ENCODE data around the gene PTPN5. TPM values are rescaled to one million over a fixed set of nuclear protein-coding genes. Genes with fewer than 3 reads are reported as not detected.

PTPN5 gene
- total RNA-seq, 1 experiment from 2014 or later: 1.4 TPM

- H3K18ac ChIP-seq (ENCODE audit: insufficient read length, low read depth, low read length): no peak overlapping the region
- Mint-ChIP-seq H3K4me3 (no peak overlapping the region), H3K4me1 (peaks cover 16 to 20% of the 10 kb centered on the region in 2 experiments), H3K36me3 (ENCODE audit: insufficient read depth in 1 of 3, low read depth in 3 of 3) (no peaks in the 10 kb centered on the region), H3K27me3 (ENCODE audit: low read depth) (peaks cover 46% of the 10 kb centered on the region), H3K9me3 (no peaks in the 10 kb centered on the region), H3K27ac (no peak overlapping the region)
- H3K27ac ChIP-seq (ENCODE audit: insufficient read length, low read depth, low read length): no peak overlapping the region
- no peak overlapping the region for H3K56ac ChIP-seq (ENCODE audit: insufficient read length, low read depth, low read length)
- H3K27me3 ChIP-seq (ENCODE audit: insufficient read depth, low read length): no peaks in the 10 kb centered on the region; the same call in 1 of the 2 replicates
- no peak for TF ChIP-seq CTCF (conservative IDR thresholded peaks at IDR 0.05)
- H4K5ac ChIP-seq (ENCODE audit: insufficient read length, low read depth, low read length): no peak overlapping the region
- no peak overlapping the region for H3T11ph ChIP-seq (ENCODE audit: low read length)
- no peak overlapping the region for H2BK12ac ChIP-seq (ENCODE audit: insufficient read length, low read depth, low read length)
- no peak overlapping the region for H3K4ac ChIP-seq (ENCODE audit: low read depth, low read length)
- no peak overlapping the region for H3K9ac ChIP-seq (ENCODE audit: extremely low read depth, insufficient read length, low read length)
- H3K4me2 ChIP-seq (ENCODE audit: insufficient read depth, insufficient read length, low read length): no peak overlapping the region
- no CpG with 5 or more reads among the region's 2 CpGs for WGBS (ENCODE audit: extremely low coverage, insufficient read length, low lambda C conversion rate)
- no peak overlapping the region for H2BK15ac ChIP-seq (ENCODE audit: low read depth, low read length)
- no peaks in the 10 kb centered on the region for H3K79me1 ChIP-seq (ENCODE audit: insufficient read depth, low read depth, low read length, poor library complexity, severe bottlenecking)
- H2BK5ac ChIP-seq (ENCODE audit: insufficient read length, low read length): no peak overlapping the region
- H3K23ac ChIP-seq (ENCODE audit: insufficient read length, low read depth, low read length): no peak overlapping the region
- peaks cover 2% of the 10 kb centered on the region for H3K23me2 ChIP-seq (ENCODE audit: insufficient read length, low read depth, low read length, poor library complexity, severe bottlenecking)
- no peak overlapping the region for H2BK120ac ChIP-seq (ENCODE audit: low read depth, low read length, poor library complexity, severe bottlenecking)
- no peaks in the 10 kb centered on the region for H4K20me1 ChIP-seq (ENCODE audit: control insufficient read depth, insufficient read depth, insufficient read length)
- no peak for DNase-seq
- no peaks in the 10 kb centered on the region for H3K9me3 ChIP-seq (ENCODE audit: control insufficient read depth, low read depth, low read length)
- H3K79me2 ChIP-seq (ENCODE audit: insufficient read depth, low read length): no peaks in the 10 kb centered on the region
- H2AFZ ChIP-seq (ENCODE audit: low read length): no peak overlapping the region
- no peak overlapping the region for H4K8ac ChIP-seq (replicated peaks; ENCODE audit: insufficient read length, low read depth, low read length)
- H4K91ac ChIP-seq (ENCODE audit: insufficient read length, low read depth, low read length): no peak overlapping the region
- H3K14ac ChIP-seq (ENCODE audit: insufficient read depth, low read length): no peak overlapping the region
- no peak overlapping the region for H2AK5ac ChIP-seq (ENCODE audit: insufficient read length, low read length)
- H3K4me1 ChIP-seq (ENCODE audit: insufficient read depth, low read length): no peaks in the 10 kb centered on the region; the same call in 1 of the 2 replicates
- no peak overlapping the region for H2BK20ac ChIP-seq (ENCODE audit: low read depth, low read length, poor library complexity, severe bottlenecking)
Observed at GRCh38 chr11:18703001-18703763, 88.4 kb downstream of the PTPN5 start.

Measured in H9 (cell line).